Neutrophil (primary cell): Measurements from ENCODE around the gene CDC42EP4.
"Not testable (repeated sequence)": the region's sequence is repeated elsewhere in the genome, so short reads cannot be mapped to it uniquely, and the experiment has no call there.

ENCODE experiments used
- H3K27ac ChIP-seq: fragments of 200-600 bp; sonication (generic); 2 replicates; pipeline ENCODE4 v1.5.1; 2016; ENCODE audit warnings: mild to moderate bottlenecking, moderate library complexity
- H3K27me3 ChIP-seq: fragments of 200-600 bp; sonication (generic); 2 replicates; pipeline ENCODE4 v1.6.0; 2016; ENCODE audit warnings: mild to moderate bottlenecking
- H3K36me3 ChIP-seq: fragments of 200-600 bp; sonication (generic); 2 replicates; pipeline ENCODE4 v1.5.1; 2017
- H3K4me1 ChIP-seq, 2 experiments: fragments of 200-600 bp in 1 of 2; sonication (generic) in 1 of 2; 1 replicate in 1 of 2; 2 replicates in 1 of 2; pipeline versions ENCODE4 v1.5.1 to v1.6.1; 2013 to 2016; ENCODE audit warnings: low read depth in 1 of 2, low read length in 1 of 2, mild to moderate bottlenecking in 1 of 2, moderate library complexity in 1 of 2; ENCODE audit not compliant: control insufficient read depth in 1 of 2, insufficient read depth in 1 of 2
- H3K4me3 ChIP-seq, 2 experiments: fragments of 200-600 bp in 1 of 2; sonication (generic) in 1 of 2; 1 replicate in 1 of 2; 2 replicates in 1 of 2; pipeline ENCODE4 v1.5.1; 2013 to 2016; ENCODE audit warnings: low read depth in 1 of 2, low read length in 1 of 2, mild to moderate bottlenecking in 1 of 2, moderate library complexity in 1 of 2
- H3K9me3 ChIP-seq: fragments of 200-600 bp; sonication (generic); 2 replicates; pipeline ENCODE4 v1.5.1; 2016
- TF ChIP-seq, protein P1 (sequence below): fragments of 200-600 bp; sonication (generic); IDR thresholded peaks from 2 replicates; pipeline ENCODE4 v1.5.1; 2016; ENCODE audit warnings: antibody characterized with exemption

Gene CDC42EP4

GRCh38 chr17:73317513-73318426 is 6.0 kb upstream of the CDC42EP4 start:
- H3K36me3 ChIP-seq: no peaks in the 10 kb centered on the region
- no peak overlapping the region for H3K27ac ChIP-seq
- H3K27me3 ChIP-seq: no peaks in the 10 kb centered on the region
- TF ChIP-seq, protein P1, sequence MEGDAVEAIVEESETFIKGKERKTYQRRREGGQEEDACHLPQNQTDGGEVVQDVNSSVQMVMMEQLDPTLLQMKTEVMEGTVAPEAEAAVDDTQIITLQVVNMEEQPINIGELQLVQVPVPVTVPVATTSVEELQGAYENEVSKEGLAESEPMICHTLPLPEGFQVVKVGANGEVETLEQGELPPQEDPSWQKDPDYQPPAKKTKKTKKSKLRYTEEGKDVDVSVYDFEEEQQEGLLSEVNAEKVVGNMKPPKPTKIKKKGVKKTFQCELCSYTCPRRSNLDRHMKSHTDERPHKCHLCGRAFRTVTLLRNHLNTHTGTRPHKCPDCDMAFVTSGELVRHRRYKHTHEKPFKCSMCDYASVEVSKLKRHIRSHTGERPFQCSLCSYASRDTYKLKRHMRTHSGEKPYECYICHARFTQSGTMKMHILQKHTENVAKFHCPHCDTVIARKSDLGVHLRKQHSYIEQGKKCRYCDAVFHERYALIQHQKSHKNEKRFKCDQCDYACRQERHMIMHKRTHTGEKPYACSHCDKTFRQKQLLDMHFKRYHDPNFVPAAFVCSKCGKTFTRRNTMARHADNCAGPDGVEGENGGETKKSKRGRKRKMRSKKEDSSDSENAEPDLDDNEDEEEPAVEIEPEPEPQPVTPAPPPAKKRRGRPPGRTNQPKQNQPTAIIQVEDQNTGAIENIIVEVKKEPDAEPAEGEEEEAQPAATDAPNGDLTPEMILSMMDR: no peak
- peaks cover under 1% of the 10 kb centered on the region in 2 experiments for H3K4me1 ChIP-seq
- H3K4me3 ChIP-seq: no peak overlapping the region
- H3K9me3 ChIP-seq: no peaks in the 10 kb centered on the region

- Histone ChIP-seq H3K27ac (no peak overlapping the region), H3K36me3 (no peaks in the 10 kb centered on the region), H3K4me1 (peaks cover 8% of the 10 kb centered on the region in 2 experiments), H3K9me3 (no peaks in the 10 kb centered on the region), H3K27me3 (no peaks in the 10 kb centered on the region), H3K4me3 (no peak overlapping the region)
- TF ChIP-seq, protein P1: no peak
These were observed 5.2 kb upstream of the CDC42EP4 start for GRCh38 chr17:73316919-73317505.

DNA sequence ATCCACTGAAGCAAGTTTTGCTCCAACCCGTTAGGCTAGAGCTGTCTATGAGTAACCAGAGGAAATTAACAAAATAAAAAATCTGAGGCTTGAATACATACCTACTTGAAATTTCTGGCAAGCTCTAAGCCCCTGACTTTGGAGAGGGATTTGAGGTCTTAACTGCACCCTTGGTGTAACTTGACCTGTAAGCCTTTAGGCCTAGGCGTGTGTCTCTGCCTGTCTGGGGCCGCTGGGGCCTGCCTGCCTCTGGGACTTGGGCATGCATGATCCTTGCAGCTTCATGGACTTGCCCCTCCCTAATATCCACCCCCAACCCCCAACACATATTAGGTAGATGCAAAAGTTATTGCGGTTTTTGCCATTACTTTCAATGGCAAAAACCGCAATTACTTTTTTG is 3.7 kb upstream of the CDC42EP4 start:
- Histone ChIP-seq H3K36me3 (no peaks in the 10 kb centered on the region), H3K4me3 (no peak overlapping the region), H3K27ac (no peak overlapping the region), H3K9me3 (no peaks in the 10 kb centered on the region), H3K27me3 (no peaks in the 10 kb centered on the region), H3K4me1 (peaks cover 8 to 12% of the 10 kb centered on the region in 2 experiments)
- TF ChIP-seq, protein P1: no peak

DNA sequence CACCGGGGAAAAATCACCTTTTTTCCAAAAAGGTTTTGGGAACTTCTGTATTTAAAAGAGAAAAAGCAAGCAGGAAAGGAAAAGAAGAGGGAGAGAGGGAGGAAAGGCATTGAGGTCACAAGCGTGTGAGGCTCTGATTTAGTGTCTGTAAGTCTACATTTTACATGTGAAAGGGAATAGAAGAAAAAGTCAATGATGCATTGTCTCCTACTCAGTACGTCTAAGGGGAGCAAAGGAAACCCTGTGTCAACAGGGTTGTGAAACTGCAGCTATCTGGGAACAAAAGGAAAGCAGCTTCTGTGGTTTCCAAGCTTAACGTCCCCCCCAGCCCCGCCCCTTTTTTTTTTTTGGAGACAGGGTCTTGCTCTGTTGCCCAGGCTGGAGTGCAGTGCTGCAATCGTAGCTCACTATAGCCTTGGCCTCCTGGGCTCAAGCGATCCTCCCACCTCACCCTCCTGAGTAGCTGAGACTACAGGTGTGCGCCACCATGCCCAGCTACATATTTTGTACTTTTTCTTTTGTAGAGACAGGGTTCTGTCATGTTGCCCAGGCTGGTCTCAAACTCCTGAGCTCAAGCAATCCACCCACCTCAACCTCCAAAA is 1.8 kb upstream of the CDC42EP4 start:
- no peaks in the 10 kb centered on the region for H3K27me3 ChIP-seq
- no peaks in the 10 kb centered on the region for H3K36me3 ChIP-seq
- H3K4me3 ChIP-seq: no peak overlapping the region
- no peaks in the 10 kb centered on the region for H3K9me3 ChIP-seq
- TF ChIP-seq, protein P1: no peak
- no peak overlapping the region for H3K27ac ChIP-seq
- peaks cover 18 to 22% of the 10 kb centered on the region in 2 experiments for H3K4me1 ChIP-seq

DNA sequence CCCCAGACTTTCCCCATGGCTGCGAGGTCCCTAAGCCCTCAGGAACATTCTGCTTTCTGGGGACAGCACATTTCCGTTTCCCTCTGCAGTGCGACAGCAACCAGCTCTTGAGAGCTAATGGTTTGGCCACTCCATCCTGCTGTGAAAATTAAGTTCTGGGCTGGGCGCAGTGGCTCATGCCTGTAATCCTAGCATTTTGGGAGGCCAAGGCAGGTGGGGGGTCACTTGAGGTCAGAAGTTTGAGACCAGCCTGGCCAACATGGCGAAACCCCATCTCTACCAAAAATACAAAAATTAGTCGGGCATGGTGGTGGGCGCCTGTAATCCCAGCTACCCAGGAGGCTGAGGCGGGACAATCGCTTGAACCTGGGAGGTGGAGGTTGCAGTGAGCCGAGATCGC is 1.1 kb upstream of the CDC42EP4 start:
- peaks cover 22 to 25% of the 10 kb centered on the region in 2 experiments for H3K4me1 ChIP-seq
- H3K9me3 ChIP-seq, H3K27me3 ChIP-seq, H3K36me3 ChIP-seq: not testable (repeated sequence)
- H3K27ac ChIP-seq: peak overlapping the region; percentile 81
- peak overlapping the region in 1 of 2 experiments; percentile 95 for H3K4me3 ChIP-seq

- peak overlapping the region; percentile 81 for H3K27ac ChIP-seq
These were observed 397 bp downstream of the CDC42EP4 start for GRCh38 chr17:73311428-73311780.

More at GRCh38 chr17:73311428-73311780, 397 bp downstream of the CDC42EP4 start:
- Histone ChIP-seq H3K27me3 (no peaks in the 10 kb centered on the region), H3K36me3 (no peaks in the 10 kb centered on the region), H3K4me1 (peaks cover 22 to 26% of the 10 kb centered on the region in 2 experiments), H3K4me3 (peak overlapping the region; percentile 84 to 95), H3K9me3 (no peaks in the 10 kb centered on the region)
- TF ChIP-seq, protein P1: no peak
